HG02938 (cell line): Measurements from ENCODE around the gene RAB27A.
"Not testable (repeated sequence)": the region's sequence is repeated elsewhere in the genome, so short reads cannot be mapped to it uniquely, and the experiment has no call there.

ENCODE experiments used
- ATAC-seq: cut with Tn5 transposase; IDR thresholded peaks from one replicate; pipeline ENCODE4 v1.9.1; 2021; ENCODE audit warnings: mild to moderate bottlenecking, moderate library complexity; ENCODE audit not compliant: unreplicated experiment

RAB27A gene

GRCh38 chr15:55253580-55253979 is 36.0 kb downstream of the RAB27A start:
- ATAC-seq = no peak

- not testable (repeated sequence) for ATAC-seq
Measured at GRCh38 chr15:55252201-55252600, 37.4 kb downstream of the RAB27A start.

GRCh38 chr15:55250941-55251340 is 38.7 kb downstream of the RAB27A start:
- ATAC-seq = no peak

- ATAC-seq = no peak
Measured at GRCh38 chr15:55250392-55250791, 39.2 kb downstream of the RAB27A start.

GRCh38 chr15:55249885-55250284 is 39.7 kb downstream of the RAB27A start:
- not testable (repeated sequence) for ATAC-seq

- no peak for ATAC-seq
Measured at GRCh38 chr15:55248895-55249294, 40.7 kb downstream of the RAB27A start.

GRCh38 chr15:55247766-55248427 is 41.7 kb downstream of the RAB27A start:
- ATAC-seq = no peak

GRCh38 chr15:55247311-55247710 is 42.3 kb downstream of the RAB27A start:
- ATAC-seq = no peak

- no peak for ATAC-seq
Measured at GRCh38 chr15:55246567-55246966, 43.0 kb downstream of the RAB27A start.

GRCh38 chr15:55245059-55245458 is 44.6 kb downstream of the RAB27A start:
- no peak for ATAC-seq

GRCh38 chr15:55241891-55242290 is 47.7 kb downstream of the RAB27A start:
- no peak for ATAC-seq

- no peak for ATAC-seq
Measured at GRCh38 chr15:55241186-55241585, 48.4 kb downstream of the RAB27A start.

- no peak for ATAC-seq
Measured at GRCh38 chr15:55240125-55240760, 49.4 kb downstream of the RAB27A start.

- ATAC-seq = no peak
Measured at GRCh38 chr15:55239440-55240124, 50.0 kb downstream of the RAB27A start.

- ATAC-seq = no peak
Measured at GRCh38 chr15:55238877-55239276, 50.7 kb downstream of the RAB27A start.

GRCh38 chr15:55237219-55238130 is 52.1 kb downstream of the RAB27A start:
- ATAC-seq = no peak

- ATAC-seq = no peak
Measured at GRCh38 chr15:55235546-55236036, 54.0 kb downstream of the RAB27A start.

GRCh38 chr15:55234800-55235104 is 54.9 kb downstream of the RAB27A start:
- ATAC-seq = no peak

GRCh38 chr15:55234104-55234799 is 55.4 kb downstream of the RAB27A start:
- no peak for ATAC-seq

- no peak for ATAC-seq
Measured at GRCh38 chr15:55231455-55231854, 58.2 kb downstream of the RAB27A start.
